SH-SY5Y (cell line): ENCODE data around the gene INPP4B.

ENCODE experiments used
- GATA2 ChIP-seq: IDR thresholded peaks from 2 replicates; pipeline ENCODE4 v1.6.1; 2011; ENCODE audit warnings: mild to moderate bottlenecking, low read depth, low read length
- GATA3 ChIP-seq: IDR thresholded peaks from 2 replicates; pipeline ENCODE4 v1.6.1; 2011; ENCODE audit warnings: low read depth, mild to moderate bottlenecking, low read length, moderate library complexity

The INPP4B gene

GRCh38 chr4:142637614-142638013 is 208.5 kb downstream of the INPP4B start:
- no peak for TF ChIP-seq GATA3
- no peak for TF ChIP-seq GATA2

GRCh38 chr4:142631836-142632235 is 214.3 kb downstream of the INPP4B start:
- TF ChIP-seq GATA3: no peak
- TF ChIP-seq GATA2: no peak

- no peak for TF ChIP-seq GATA3
- no peak for TF ChIP-seq GATA2
Measured at GRCh38 chr4:142615324-142615665, 230.8 kb downstream of the INPP4B start.

GRCh38 chr4:142614621-142615323 is 231.3 kb downstream of the INPP4B start:
- TF ChIP-seq GATA3 (no peak), GATA2 (no peak)

- TF ChIP-seq GATA2 (no peak), GATA3 (no peak)
Measured at GRCh38 chr4:142607976-142608375, 238.1 kb downstream of the INPP4B start.

- TF ChIP-seq GATA2 (no peak), GATA3 (no peak)
Measured at GRCh38 chr4:142600952-142601351, 245.1 kb downstream of the INPP4B start.

- TF ChIP-seq GATA2: no peak
- TF ChIP-seq GATA3: no peak
Measured at GRCh38 chr4:142598132-142598531, 248.0 kb downstream of the INPP4B start.

- TF ChIP-seq GATA2: no peak
Measured at GRCh38 chr4:142596595-142596994, 249.5 kb downstream of the INPP4B start.

- no peak for TF ChIP-seq GATA2
- TF ChIP-seq GATA3: no peak
Measured at GRCh38 chr4:142596121-142596520, 250.0 kb downstream of the INPP4B start.

GRCh38 chr4:142595222-142595871 is 250.8 kb downstream of the INPP4B start:
- TF ChIP-seq GATA2 (no peak), GATA3 (no peak)

- TF ChIP-seq GATA2 (no peak), GATA3 (no peak)
Measured at GRCh38 chr4:142585411-142585810, 260.7 kb downstream of the INPP4B start.

- TF ChIP-seq GATA2 (no peak), GATA3 (no peak)
Measured at GRCh38 chr4:142583708-142584107, 262.4 kb downstream of the INPP4B start.

GRCh38 chr4:142582340-142582739 is 263.8 kb downstream of the INPP4B start:
- TF ChIP-seq GATA2: no peak
- no peak for TF ChIP-seq GATA3

GRCh38 chr4:142581881-142582280 is 264.2 kb downstream of the INPP4B start:
- no peak for TF ChIP-seq GATA2

- TF ChIP-seq GATA3 (no peak), GATA2 (no peak)
Measured at GRCh38 chr4:142579443-142579842, 266.7 kb downstream of the INPP4B start.

GRCh38 chr4:142574306-142574705 is 271.8 kb downstream of the INPP4B start:
- TF ChIP-seq GATA2 (no peak), GATA3 (no peak)

GRCh38 chr4:142572071-142572470 is 274.0 kb downstream of the INPP4B start:
- TF ChIP-seq GATA3 (no peak), GATA2 (no peak)
